ENCODE results near the gene THAP12. TPM values are rescaled to one million over a fixed set of nuclear protein-coding genes. Genes with fewer than 3 reads are reported as not detected.

The THAP12 gene, protein sequence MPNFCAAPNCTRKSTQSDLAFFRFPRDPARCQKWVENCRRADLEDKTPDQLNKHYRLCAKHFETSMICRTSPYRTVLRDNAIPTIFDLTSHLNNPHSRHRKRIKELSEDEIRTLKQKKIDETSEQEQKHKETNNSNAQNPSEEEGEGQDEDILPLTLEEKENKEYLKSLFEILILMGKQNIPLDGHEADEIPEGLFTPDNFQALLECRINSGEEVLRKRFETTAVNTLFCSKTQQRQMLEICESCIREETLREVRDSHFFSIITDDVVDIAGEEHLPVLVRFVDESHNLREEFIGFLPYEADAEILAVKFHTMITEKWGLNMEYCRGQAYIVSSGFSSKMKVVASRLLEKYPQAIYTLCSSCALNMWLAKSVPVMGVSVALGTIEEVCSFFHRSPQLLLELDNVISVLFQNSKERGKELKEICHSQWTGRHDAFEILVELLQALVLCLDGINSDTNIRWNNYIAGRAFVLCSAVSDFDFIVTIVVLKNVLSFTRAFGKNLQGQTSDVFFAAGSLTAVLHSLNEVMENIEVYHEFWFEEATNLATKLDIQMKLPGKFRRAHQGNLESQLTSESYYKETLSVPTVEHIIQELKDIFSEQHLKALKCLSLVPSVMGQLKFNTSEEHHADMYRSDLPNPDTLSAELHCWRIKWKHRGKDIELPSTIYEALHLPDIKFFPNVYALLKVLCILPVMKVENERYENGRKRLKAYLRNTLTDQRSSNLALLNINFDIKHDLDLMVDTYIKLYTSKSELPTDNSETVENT
- 32.1 and 33.7 TPM in 2 replicates for total RNA-seq

DNA sequence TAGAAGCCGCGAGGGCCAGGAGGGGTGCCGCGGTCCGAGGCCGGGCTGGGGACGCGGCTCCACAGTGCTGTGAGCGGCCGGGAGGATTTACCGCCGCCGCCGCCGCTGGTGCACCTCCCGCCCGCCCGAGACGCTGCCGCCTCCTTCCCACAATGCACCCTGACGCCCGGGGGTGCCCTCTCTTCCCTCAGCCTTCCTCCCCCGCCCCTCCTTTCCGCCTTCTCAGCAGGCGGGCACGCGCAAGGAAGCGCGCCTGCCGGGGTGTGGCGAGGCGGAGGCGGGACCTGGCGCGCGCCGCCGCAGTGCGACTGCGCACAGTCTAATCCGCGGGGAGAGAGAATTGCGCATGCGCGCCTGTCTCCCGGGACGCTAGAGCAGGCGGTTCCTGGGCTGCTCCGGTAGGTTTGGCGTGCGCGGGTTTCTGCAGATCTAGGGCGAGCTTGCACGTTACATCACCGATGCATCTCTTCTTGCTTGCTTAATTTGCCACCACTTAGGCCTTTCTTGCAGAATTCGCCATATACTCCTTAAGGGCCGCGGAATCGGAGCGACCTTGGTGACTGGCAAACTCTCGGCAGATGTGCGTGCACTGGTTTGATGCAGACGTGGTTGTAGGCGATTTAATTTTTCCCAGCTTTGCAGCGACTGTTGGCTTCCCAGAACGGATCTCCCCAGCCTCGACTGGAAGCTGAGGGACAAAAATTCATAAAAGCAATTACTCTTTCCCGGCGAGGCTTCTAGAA, at the start of gene THAP12, which contains the start of gene GVQW3:
Gene THAP12 (minus strand): TSS at position 156 of the 743 bp plus-strand sequence. CDS start 296 bp downstream, outside the sequence.
Gene GVQW3 (plus strand): TSS at position 347 of the 743 bp plus-strand sequence. CDS start 506 bp downstream, outside the sequence.

Other genes with a start within 250 kb of the THAP12 start
- 0.28 and 1.1 TPM in 2 replicates for gene WNT11, start 174.6 kb downstream of the THAP12 start, total RNA-seq
- 0.57 and 1.5 TPM in 2 replicates for gene GVQW3, start 191 bp upstream of the THAP12 start, total RNA-seq
- 7.9 and 9.4 TPM in 2 replicates for gene EMSY, start 63.9 kb upstream of the THAP12 start, total RNA-seq